Testis (tissue), 3 donors: ENCODE data around the gene EIF5AL1. TPM values are rescaled to one million over a fixed set of nuclear protein-coding genes. Genes with fewer than 3 reads are reported as not detected.
"Not testable (repeated sequence)": the region's sequence is repeated elsewhere in the genome, so short reads cannot be mapped to it uniquely, and the experiment has no call there.

Experiments used
- DNase-seq: peaks from one replicate; pipeline ENCODE4 v3.0.0-alpha.2; 2019
- H3K27ac ChIP-seq, 2 donors: fragments of 200-600 bp; sonication (generic); one replicate each; pipeline ENCODE4 v1.5.1; 2019
- H3K27me3 ChIP-seq: fragments of 200-600 bp; sonication (generic); one replicate; pipeline ENCODE4 v1.5.1; 2019
- H3K36me3 ChIP-seq: fragments of 200-600 bp; sonication (generic); one replicate; pipeline ENCODE4 v1.5.1; 2017; ENCODE audit warnings: low read depth; ENCODE audit errors: missing control alignments
- H3K4me1 ChIP-seq: fragments of 200-600 bp; sonication (generic); one replicate; pipeline ENCODE4 v1.5.1; 2019
- H3K4me3 ChIP-seq, 2 donors: fragments of 200-600 bp; sonication (generic); one replicate each; pipeline ENCODE4 v1.5.1; 2017 to 2019
- H3K9me3 ChIP-seq: fragments of 200-600 bp; sonication (generic); one replicate; pipeline ENCODE4 v1.5.1; 2017
- CTCF ChIP-seq, 3 experiments: fragments of 450-650 bp in 2 of 3; fragments of 200-600 bp in 1 of 3; sonication (generic) in 1 of 3; IDR thresholded peaks; one replicate each; pipeline ENCODE4 v1.5.1; 2016 to 2019; ENCODE audit warnings: antibody characterized with exemption in 3 of 3, mild to moderate bottlenecking in 2 of 3, moderate library complexity in 1 of 3
- POLR2A ChIP-seq: fragments of 450-650 bp; IDR thresholded peaks from one replicate; pipeline ENCODE4 v1.6.1; 2017; ENCODE audit warnings: antibody characterized with exemption, mild to moderate bottlenecking, moderate library complexity
- WGBS, 2 donors: methylation state at CpG; one replicate each; pipeline ENCODE4 v1.1.5; 2018; 5-methylcytosine and 5-hydroxymethylcytosine counted together
- intact Hi-C: fragments of 100-400 bp; cut with DNase I; formaldehyde crosslinking; loops from one replicate; pipeline ENCODE4 v1.15.1; 2023; ENCODE audit warnings: low total_unique reads
- polyA plus RNA-seq: library from polyadenylated mRNA; stranded (reverse); fragments of 350-450 nt; fragmentation: Illumina TruSeq; extraction: RNeasy Lipid Tissue Mini Kit (QIAGEN cat#74804); gene quantifications from one replicate; pipeline ENCODE4 v1.2.3, GENCODE V29; 2014; ENCODE audit warnings: low read depth, low replicate concordance; ENCODE audit not compliant: insufficient read depth
- total RNA-seq, 2 donors: library from RNA; depleted of rRNA; stranded (reverse); fragments of >200 nt; gene quantifications; one replicate each; pipeline ENCODE4 v1.2.3, GENCODE V29; 2016

EIF5AL1 gene
- total and polyA plus RNA-seq, 3 donors from 2014 or later: 5.7 to 24.4 (median 6.8) TPM

GRCh38 chr10:79547973-79548372, 35.6 kb downstream of the EIF5AL1 start:
- H3K36me3 ChIP-seq: no peaks in the 10 kb centered on the region
- no peaks in the 10 kb centered on the region for H3K9me3 ChIP-seq
- WGBS, 2 donors: 61 to 66% methylated on average over 3 of the region's 3 CpGs
- no peak overlapping the region for H3K27ac ChIP-seq
- intact Hi-C loops: no loop called here
- H3K27me3 ChIP-seq: no peaks in the 10 kb centered on the region
- no peak overlapping the region for H3K4me3 ChIP-seq
- no peaks in the 10 kb centered on the region for H3K4me1 ChIP-seq
- DNase-seq: no peak
- TF ChIP-seq CTCF (IDR thresholded peaks at IDR 0.05) (no peak), POLR2A (no peak)

GRCh38 chr10:79552143-79552542, 39.8 kb downstream of the EIF5AL1 start:
- no peaks in the 10 kb centered on the region for H3K27me3 ChIP-seq
- intact Hi-C loops: no loop called here
- H3K27ac ChIP-seq: no peak overlapping the region
- no peak overlapping the region for H3K4me3 ChIP-seq
- TF ChIP-seq CTCF (IDR thresholded peaks at IDR 0.05): no peak
- no peak for TF ChIP-seq POLR2A
- DNase-seq: no peak
- H3K9me3 ChIP-seq: no peaks in the 10 kb centered on the region
- no peaks in the 10 kb centered on the region for H3K36me3 ChIP-seq
- H3K4me1 ChIP-seq: no peaks in the 10 kb centered on the region
- 49 to 82% methylated on average over 2 of the region's 2 CpGs for WGBS, 2 donors

- no peak overlapping the region for H3K4me3 ChIP-seq
- intact Hi-C loops: no loop called here
Measured at GRCh38 chr10:79555354-79556309, 43.3 kb downstream of the EIF5AL1 start.

GRCh38 chr10:79556961-79557360, 44.6 kb downstream of the EIF5AL1 start:
- intact Hi-C loops, H3K27me3 ChIP-seq, DNase-seq, H3K36me3 ChIP-seq, H3K27ac ChIP-seq, H3K4me1 ChIP-seq, H3K9me3 ChIP-seq, H3K4me3 ChIP-seq: not testable (repeated sequence)
- 67 to 79% methylated on average over 1 to 2 of the region's 3 CpGs for WGBS, 2 donors

More at GRCh38 chr10:79555354-79556309, 43.3 kb downstream of the EIF5AL1 start:
- DNase-seq: no peak
- Histone ChIP-seq H3K4me1 (no peaks in the 10 kb centered on the region), H3K36me3 (no peaks in the 10 kb centered on the region), H3K9me3 (no peaks in the 10 kb centered on the region), H3K27ac (no peak overlapping the region), H3K27me3 (no peaks in the 10 kb centered on the region)
- TF ChIP-seq CTCF (IDR thresholded peaks at IDR 0.05): no peak
- no peak for TF ChIP-seq POLR2A
- WGBS, 2 donors: 83 to 87% methylated on average over 11 of the region's 11 CpGs

GRCh38 chr10:79559726-79560125, 47.4 kb downstream of the EIF5AL1 start:
- Histone ChIP-seq H3K4me3 (no peak overlapping the region), H3K9me3 (no peaks in the 10 kb centered on the region), H3K36me3 (no peaks in the 10 kb centered on the region), H3K27ac (no peak overlapping the region), H3K27me3 (no peaks in the 10 kb centered on the region), H3K4me1 (no peaks in the 10 kb centered on the region)
- TF ChIP-seq CTCF (IDR thresholded peaks at IDR 0.05) (no peak), POLR2A (no peak)
- 91 to 93% methylated on average over 2 of the region's 2 CpGs for WGBS, 2 donors
- intact Hi-C loops: no loop called here
- DNase-seq: no peak
